Activated naive CD4-positive, alpha-beta T cell treated with anti-CD3 and anti-CD28 coated beads, Interleukin-2, amount 10 ng/mL, durations not matched to agents 7 days and 5 days (primary cell): ENCODE results near the gene ZRSR2.

Source experiments
- CTCF ChIA-PET: fragments of 350-600 bp; sonication (Branson Sonifier 250); formaldehyde crosslinking; loops from one replicate; lab custom pipeline; 2021; ENCODE audit warnings: antibody characterized with exemption; lab: Charles Lee
- DNase-seq: peaks from one replicate; pipeline ENCODE4 v3.0.0-alpha.2; 2020
- H3K27ac Mint-ChIP-seq: one replicate; pipeline ENCODE4 v1.8.0; 2021; ENCODE audit warnings: mild to moderate bottlenecking, moderate library complexity, mixed read lengths
- H3K27me3 Mint-ChIP-seq: one replicate; pipeline ENCODE4 v1.8.0; 2021; ENCODE audit warnings: mild to moderate bottlenecking, mixed read lengths
- H3K36me3 Mint-ChIP-seq: one replicate; pipeline ENCODE4 v1.8.0; 2021; ENCODE audit warnings: mixed read lengths
- H3K4me1 Mint-ChIP-seq: one replicate; pipeline ENCODE4 v1.8.0; 2021; ENCODE audit warnings: mixed read lengths
- H3K4me3 Mint-ChIP-seq: one replicate; pipeline ENCODE4 v1.8.0; 2021; ENCODE audit warnings: mild to moderate bottlenecking, moderate library complexity, mixed read lengths
- H3K9me3 Mint-ChIP-seq: one replicate; pipeline ENCODE4 v1.8.0; 2021; ENCODE audit warnings: mixed read lengths

ZRSR2 gene

DNA sequence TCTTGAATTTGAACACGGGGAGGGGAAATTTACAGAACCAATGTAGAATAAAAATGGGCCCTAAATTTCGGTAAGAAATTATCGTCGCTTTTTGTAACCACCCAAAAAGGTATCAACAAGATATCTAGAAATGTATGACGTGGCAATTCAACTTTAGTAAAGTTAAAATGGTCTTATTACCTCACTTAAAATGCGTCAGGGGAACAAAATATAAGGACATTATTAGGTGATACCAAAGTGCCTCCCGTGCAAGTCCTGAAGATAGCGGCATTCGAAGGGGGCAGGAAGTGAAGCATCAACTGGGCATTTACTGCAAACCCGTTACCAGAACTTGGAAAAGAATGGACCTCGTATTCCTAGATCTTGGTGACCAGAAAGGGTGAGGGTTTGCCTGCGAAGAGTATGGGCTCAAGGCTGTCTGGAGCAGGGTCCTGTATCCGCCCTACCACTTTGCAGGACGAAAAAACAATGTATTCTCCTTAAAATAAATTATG, 63.3 kb downstream of the ZRSR2 start:
- Mint-ChIP-seq H3K27me3 (no peaks in the 10 kb centered on the region), H3K9me3 (no peaks in the 10 kb centered on the region), H3K36me3 (peaks cover 13% of the 10 kb centered on the region), H3K4me1 (peaks cover 35% of the 10 kb centered on the region), H3K4me3 (peak overlapping the region; percentile 73), H3K27ac (peak overlapping the region; percentile 82)
- CTCF ChIA-PET = no interaction called here
- DNase-seq = no peak

DNA sequence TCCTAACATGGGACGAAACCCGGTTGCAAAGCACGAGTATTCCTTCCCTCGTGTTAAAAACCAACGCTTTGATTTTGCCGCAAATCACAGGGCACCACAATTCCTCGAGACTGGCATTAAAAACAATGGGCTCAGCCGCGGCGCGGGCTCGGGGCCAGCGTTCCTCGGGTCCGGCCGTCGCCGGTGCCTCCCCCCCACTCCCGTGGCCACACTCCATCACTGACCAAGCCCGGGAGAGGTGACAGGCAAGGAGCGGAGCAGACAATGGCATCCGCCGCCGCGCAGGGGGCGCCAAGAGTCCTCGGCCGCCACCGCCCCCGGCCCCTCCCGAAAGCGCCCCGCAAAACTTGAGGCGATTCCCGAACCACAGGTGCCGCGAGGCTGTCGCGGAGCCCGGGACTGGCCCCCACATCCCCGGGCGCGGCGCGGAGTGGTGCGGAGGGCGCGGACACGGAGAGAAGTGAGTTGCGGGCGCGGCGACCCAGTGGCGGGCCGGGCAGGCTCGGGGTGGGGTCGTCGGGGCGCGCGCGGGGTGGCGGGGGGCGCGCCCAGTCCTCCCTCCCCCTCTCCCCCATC, 63.9 kb downstream of the ZRSR2 start:
- Mint-ChIP-seq H3K27ac (peak overlapping the region; percentile 82), H3K4me3 (peak overlapping the region; percentile 73), H3K9me3 (no peaks in the 10 kb centered on the region), H3K4me1 (peaks cover 35% of the 10 kb centered on the region), H3K27me3 (no peaks in the 10 kb centered on the region), H3K36me3 (peaks cover 13% of the 10 kb centered on the region)
- DNase-seq = peak; percentile 49
- CTCF ChIA-PET = no interaction called here

- Mint-ChIP-seq H3K4me3 (peak within 1 kb of the TSS; percentile 84), H3K27ac (peak within 1 kb of the TSS; percentile 97), H3K9me3 (no peaks in the 10 kb centered on the region), H3K4me1 (peaks cover 32% of the 10 kb centered on the region), H3K27me3 (no peaks in the 10 kb centered on the region), H3K36me3 (peaks cover 9% of the 10 kb centered on the region)
- CTCF ChIA-PET = interaction anchor here (0.7 kb wide), 1 partner anchor 11 kb away, joined by 4 read pairs; no protein-coding TSS in a partner anchor
- DNase-seq = peak; percentile 91
Measured at GRCh38 chrX:15854712-15855567, 64.7 kb downstream of the ZRSR2 start, which contains the start of gene AP1S2. TSS of gene AP1S2 (minus strand) at chrX:15854813. CDS start at chrX:15852524, 2,289 bp downstream.

DNA sequence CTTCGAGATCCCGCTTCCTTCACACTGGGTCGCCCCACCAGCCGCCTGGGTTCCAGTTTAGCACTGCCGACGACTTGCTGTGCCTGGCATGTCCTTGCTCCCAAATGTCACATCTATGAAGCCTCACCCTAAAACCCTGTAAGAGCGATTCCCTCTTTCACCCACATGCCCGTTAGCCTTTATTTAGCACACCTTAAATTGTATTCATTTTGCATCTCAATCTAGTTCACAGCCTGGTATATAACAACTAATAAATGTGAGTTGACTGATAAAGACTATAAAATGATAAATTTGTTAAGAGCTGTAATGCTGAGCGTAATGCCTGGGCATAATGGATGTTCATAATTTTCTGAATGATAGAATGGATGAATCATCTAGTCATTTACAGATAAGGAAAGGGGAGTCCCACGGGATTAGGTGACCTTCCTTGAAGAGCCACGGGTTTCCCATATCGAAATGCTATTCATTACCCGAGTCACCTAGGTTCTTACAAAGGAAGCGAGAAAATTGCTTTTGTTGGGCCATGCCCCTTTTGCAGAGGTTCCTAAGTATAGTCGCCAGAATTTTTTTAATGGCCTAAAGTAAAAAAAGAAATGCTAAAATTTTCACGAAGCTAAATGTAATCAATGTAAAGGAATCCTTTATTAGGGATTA, 65.4 kb downstream of the ZRSR2 start:
- Mint-ChIP-seq H3K4me3 (peak overlapping the region; percentile 84), H3K9me3 (no peaks in the 10 kb centered on the region), H3K36me3 (peaks cover 7% of the 10 kb centered on the region), H3K27me3 (no peaks in the 10 kb centered on the region), H3K27ac (peak overlapping the region; percentile 97), H3K4me1 (peaks cover 31% of the 10 kb centered on the region)
- DNase-seq = no peak
- CTCF ChIA-PET = interaction anchor here (0.7 kb wide), 1 partner anchor 10 kb away, joined by 4 read pairs; no protein-coding TSS in a partner anchor

DNA sequence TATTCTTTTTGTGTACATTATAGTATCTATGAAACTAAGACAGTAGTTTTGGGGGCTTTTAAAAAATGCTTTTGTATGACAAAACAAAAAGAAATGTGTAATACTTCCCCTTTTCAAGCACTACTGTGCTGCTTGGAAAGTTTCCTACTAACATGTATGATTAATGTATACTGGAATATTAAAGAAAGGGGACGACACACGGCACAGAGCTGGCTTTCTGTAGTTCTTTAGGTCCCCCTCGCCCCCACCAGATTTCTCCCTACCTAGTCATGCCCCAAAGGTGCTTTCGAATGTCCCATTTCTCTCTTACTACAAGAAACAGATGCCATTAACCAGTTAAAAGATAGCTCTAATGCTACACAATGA, 65.9 kb downstream of the ZRSR2 start:
- no peak for DNase-seq

DNA sequence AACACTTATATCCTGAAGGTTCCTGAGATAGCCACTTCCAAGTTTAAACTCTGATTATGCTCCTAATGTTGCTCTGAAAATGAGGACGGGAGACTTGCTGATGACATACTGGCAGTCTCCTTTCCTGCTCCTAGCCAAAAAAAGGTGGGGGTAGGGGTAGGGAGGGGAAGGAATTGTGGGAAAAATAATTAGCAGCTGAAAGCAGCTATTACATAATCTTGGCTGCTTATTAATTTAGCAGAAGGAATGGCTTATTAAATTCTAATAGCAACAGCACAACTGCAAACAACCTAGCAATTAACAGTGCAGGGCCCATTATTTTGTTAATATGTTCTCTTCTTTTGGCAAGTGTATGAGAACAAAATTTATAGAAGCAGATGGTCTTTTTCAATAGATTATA, 66.4 kb downstream of the ZRSR2 start:
- H3K27ac Mint-ChIP-seq = no peak overlapping the region
- H3K4me3 Mint-ChIP-seq = no peak overlapping the region
- no peak for DNase-seq
- H3K9me3 Mint-ChIP-seq = no peaks in the 10 kb centered on the region
- H3K4me1 Mint-ChIP-seq = peaks cover 25% of the 10 kb centered on the region
- CTCF ChIA-PET = no interaction called here
- peaks cover under 1% of the 10 kb centered on the region for H3K36me3 Mint-ChIP-seq
- H3K27me3 Mint-ChIP-seq = peaks cover 6% of the 10 kb centered on the region

More for the DNA sequence above, 65.9 kb downstream of the ZRSR2 start:
- CTCF ChIA-PET = no interaction called here
- H3K27ac Mint-ChIP-seq = no peak overlapping the region
- peaks cover 2% of the 10 kb centered on the region for H3K27me3 Mint-ChIP-seq
- peaks cover 27% of the 10 kb centered on the region for H3K4me1 Mint-ChIP-seq
- no peaks in the 10 kb centered on the region for H3K9me3 Mint-ChIP-seq
- no peak overlapping the region for H3K4me3 Mint-ChIP-seq
- H3K36me3 Mint-ChIP-seq = peaks cover 3% of the 10 kb centered on the region

- H3K27ac Mint-ChIP-seq = no peak overlapping the region
- H3K9me3 Mint-ChIP-seq = no peaks in the 10 kb centered on the region
- CTCF ChIA-PET = no interaction called here
- DNase-seq = no peak
- peaks cover 18% of the 10 kb centered on the region for H3K4me1 Mint-ChIP-seq
- peaks cover 7% of the 10 kb centered on the region for H3K27me3 Mint-ChIP-seq
- H3K36me3 Mint-ChIP-seq = no peaks in the 10 kb centered on the region
- H3K4me3 Mint-ChIP-seq = no peak overlapping the region
Measured at GRCh38 chrX:15858051-15858450, 67.8 kb downstream of the ZRSR2 start.

GRCh38 chrX:15860921-15861320, 70.6 kb downstream of the ZRSR2 start:
- DNase-seq = no peak
- CTCF ChIA-PET = no interaction called here
- Mint-ChIP-seq H3K4me3 (no peak overlapping the region), H3K9me3 (no peaks in the 10 kb centered on the region), H3K27me3 (peaks cover 7% of the 10 kb centered on the region), H3K4me1 (peaks cover 4% of the 10 kb centered on the region), H3K27ac (no peak overlapping the region), H3K36me3 (no peaks in the 10 kb centered on the region)

- Mint-ChIP-seq H3K9me3 (no peaks in the 10 kb centered on the region), H3K4me1 (no peaks in the 10 kb centered on the region), H3K27me3 (peaks cover 7% of the 10 kb centered on the region), H3K27ac (no peak overlapping the region), H3K4me3 (no peak overlapping the region), H3K36me3 (no peaks in the 10 kb centered on the region)
- CTCF ChIA-PET = no interaction called here
- no peak for DNase-seq
Measured at GRCh38 chrX:15864023-15864422, 73.7 kb downstream of the ZRSR2 start.

GRCh38 chrX:15864629-15865028, 74.3 kb downstream of the ZRSR2 start:
- H3K36me3 Mint-ChIP-seq = no peaks in the 10 kb centered on the region
- no peaks in the 10 kb centered on the region for H3K9me3 Mint-ChIP-seq
- CTCF ChIA-PET = no interaction called here
- no peak for DNase-seq
- H3K4me3 Mint-ChIP-seq = no peak overlapping the region
- H3K27ac Mint-ChIP-seq = no peak overlapping the region
- peaks cover 7% of the 10 kb centered on the region for H3K27me3 Mint-ChIP-seq
- H3K4me1 Mint-ChIP-seq = no peaks in the 10 kb centered on the region

DNA sequence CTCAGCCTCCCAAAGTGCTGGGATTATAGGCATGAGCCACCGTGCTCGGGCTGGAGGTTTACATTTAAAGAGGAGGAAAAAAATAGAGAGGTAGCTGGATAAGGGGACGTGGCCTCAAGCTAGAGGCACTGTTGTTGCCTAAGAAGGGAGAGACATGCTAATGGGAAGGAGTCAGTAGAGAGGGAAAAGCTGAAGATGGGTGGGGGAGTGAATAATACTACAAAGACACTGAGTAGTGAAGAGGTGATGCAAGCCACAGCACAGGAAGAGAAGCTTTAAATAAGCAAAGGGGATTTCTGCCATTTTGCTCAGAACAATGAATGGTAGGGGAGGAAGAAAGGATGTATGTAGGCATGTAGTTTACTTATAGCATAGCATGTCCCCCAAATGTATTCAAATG, 75.9 kb downstream of the ZRSR2 start:
- DNase-seq = no peak

DNA sequence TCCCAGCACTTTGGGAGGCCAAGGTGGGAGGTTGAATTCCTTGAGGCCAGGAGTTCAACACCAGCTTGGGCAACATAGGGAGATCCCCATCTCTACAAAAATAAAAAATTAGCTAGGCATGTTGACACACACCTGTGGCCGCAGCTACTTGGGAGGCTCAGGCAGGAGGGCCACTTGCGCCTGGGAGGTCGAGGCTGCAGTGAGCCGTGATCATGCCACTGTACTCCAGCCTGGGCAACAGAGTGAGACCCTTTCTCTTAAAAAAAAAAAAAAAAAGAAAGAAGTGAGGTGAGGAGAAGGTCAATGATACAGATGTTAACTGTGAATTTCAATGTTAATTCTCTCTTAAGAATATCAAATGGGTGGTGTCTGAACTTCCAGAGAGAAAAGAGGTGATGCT, 79.4 kb downstream of the ZRSR2 start:
- H3K27ac Mint-ChIP-seq = no peak overlapping the region
- H3K4me1 Mint-ChIP-seq = no peaks in the 10 kb centered on the region
- no peaks in the 10 kb centered on the region for H3K36me3 Mint-ChIP-seq
- no peak for DNase-seq
- no peak overlapping the region for H3K4me3 Mint-ChIP-seq
- no peaks in the 10 kb centered on the region for H3K27me3 Mint-ChIP-seq
- CTCF ChIA-PET = no interaction called here
- H3K9me3 Mint-ChIP-seq = no peaks in the 10 kb centered on the region

More for the DNA sequence above, 75.9 kb downstream of the ZRSR2 start:
- Mint-ChIP-seq H3K9me3 (no peaks in the 10 kb centered on the region), H3K27ac (no peak overlapping the region), H3K27me3 (peaks cover 5% of the 10 kb centered on the region), H3K4me1 (no peaks in the 10 kb centered on the region), H3K36me3 (no peaks in the 10 kb centered on the region), H3K4me3 (no peak overlapping the region)
- CTCF ChIA-PET = interaction anchor here (1.4 kb wide), 1 partner anchor 11 kb away, joined by 4 read pairs; no protein-coding TSS in a partner anchor

DNA sequence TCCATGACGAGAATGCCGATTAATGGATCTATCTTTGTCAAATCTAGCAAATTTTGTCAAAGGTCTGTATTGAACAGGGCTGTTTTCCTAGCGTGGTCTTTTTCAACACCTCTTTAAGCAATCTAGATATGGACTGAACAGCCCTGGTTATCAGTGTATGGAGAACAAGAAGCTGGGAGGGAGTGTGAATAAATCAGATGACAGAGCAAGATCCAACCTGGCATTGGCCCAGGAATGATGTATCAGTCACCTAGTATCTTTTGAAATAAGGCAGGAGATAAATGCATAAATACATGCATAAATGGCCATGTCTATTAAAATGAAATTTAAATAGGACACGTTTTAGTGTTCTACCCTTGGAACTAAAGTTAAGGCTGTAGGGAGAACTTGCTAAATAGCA, 80.0 kb downstream of the ZRSR2 start:
- Mint-ChIP-seq H3K9me3 (no peaks in the 10 kb centered on the region), H3K27ac (no peak overlapping the region), H3K4me1 (no peaks in the 10 kb centered on the region), H3K27me3 (no peaks in the 10 kb centered on the region), H3K4me3 (no peak overlapping the region), H3K36me3 (no peaks in the 10 kb centered on the region)
- no peak for DNase-seq
- CTCF ChIA-PET = no interaction called here
